IPS-18c (cell line): ENCODE data around the gene STIL.
"Not testable (repeated sequence)": the region's sequence is repeated elsewhere in the genome, so short reads cannot be mapped to it uniquely, and the experiment has no call there.

Experiments
- H3K4me3 ChIP-seq: 2 replicates; pipeline ENCODE4 v1.7.0; 2013; ENCODE audit warnings: low read depth, mild to moderate bottlenecking, low read length, moderate library complexity; ENCODE audit not compliant: insufficient read depth
- H3K9me3 ChIP-seq: one replicate; pipeline ENCODE4 v1.6.1; 2013; ENCODE audit warnings: mild to moderate bottlenecking, low read length, moderate library complexity; ENCODE audit not compliant: control insufficient read depth, insufficient read depth

STIL gene

DNA sequence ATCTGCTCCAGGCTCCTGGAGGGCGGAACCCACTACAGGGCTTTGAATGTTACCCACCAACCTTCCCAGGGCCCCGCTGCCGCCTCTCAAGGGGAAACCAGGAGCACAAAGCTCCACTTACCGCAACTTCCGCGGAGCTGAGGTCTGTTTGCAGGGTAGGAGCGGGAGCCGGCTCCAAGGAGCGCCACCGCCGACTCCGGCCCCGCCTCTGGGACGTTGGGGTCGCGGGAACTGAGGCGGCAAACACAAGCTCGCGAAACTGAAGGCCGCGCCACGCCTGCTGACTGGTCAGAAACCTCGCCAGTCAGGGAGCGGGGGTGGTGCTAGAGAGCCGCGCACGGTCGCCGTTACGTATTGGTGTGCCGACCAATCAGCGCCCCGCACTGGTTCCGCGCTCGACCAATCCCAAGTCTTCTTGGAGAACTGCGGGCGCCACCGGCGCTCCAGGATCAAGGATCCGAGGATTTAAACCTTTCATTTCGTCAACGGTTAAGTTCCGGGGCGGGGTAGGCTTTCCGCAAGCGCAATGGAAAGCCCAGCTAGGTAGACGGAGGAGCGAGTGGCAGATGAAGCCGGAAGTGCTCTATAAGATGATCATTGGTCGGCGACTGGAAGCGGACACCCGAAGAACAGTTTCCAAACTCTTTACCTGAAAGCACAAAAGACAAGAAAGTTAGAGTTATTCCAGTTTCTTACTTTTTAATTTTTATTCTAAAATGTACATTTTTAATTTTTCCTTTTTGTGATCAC is at the start of gene STIL:
Gene STIL (minus strand): TSS at position 233 of the 750 bp plus-strand sequence. CDS start 3,828 bp downstream, outside the sequence.
- Histone ChIP-seq H3K9me3 (peaks cover 2% of the 10 kb centered on the region), H3K4me3 (peak within 1 kb of the TSS; percentile 67)

- no peak overlapping the region for H3K4me3 ChIP-seq
Observed at GRCh38 chr1:47362828-47363227, 48.9 kb upstream of the STIL start.

GRCh38 chr1:47361380-47361779 is 47.4 kb upstream of the STIL start:
- Histone ChIP-seq H3K4me3 (no peak overlapping the region), H3K9me3 (no peaks in the 10 kb centered on the region)

More at GRCh38 chr1:47362828-47363227, 48.9 kb upstream of the STIL start:
- H3K9me3 ChIP-seq, result no peaks in the 10 kb centered on the region

DNA sequence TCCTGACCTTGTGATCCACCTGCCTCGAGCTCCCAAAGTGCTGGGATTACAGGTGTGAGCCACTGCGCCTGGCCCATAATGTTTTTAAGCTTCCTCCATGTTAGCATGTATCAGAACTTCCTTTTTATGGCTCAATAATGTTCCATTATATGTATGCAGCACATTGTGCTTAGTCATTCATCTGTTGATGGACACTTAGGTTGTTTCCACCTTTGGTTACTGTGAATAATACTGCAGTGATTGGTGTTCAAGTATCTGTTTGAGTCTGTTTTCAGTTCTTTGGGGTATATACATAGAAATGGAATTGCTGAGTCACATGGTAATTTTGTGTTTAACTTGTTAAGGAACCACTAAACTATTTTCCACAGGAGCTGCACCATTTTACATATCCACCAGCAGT is 37.4 kb upstream of the STIL start:
- Histone ChIP-seq H3K4me3 (no peak overlapping the region), H3K9me3 (no peaks in the 10 kb centered on the region)

GRCh38 chr1:47348246-47348645 is 34.3 kb upstream of the STIL start:
- Histone ChIP-seq H3K9me3 (no peaks in the 10 kb centered on the region), H3K4me3 (no peak overlapping the region)

- Histone ChIP-seq H3K4me3 (no peak overlapping the region), H3K9me3 (no peaks in the 10 kb centered on the region)
Observed at GRCh38 chr1:47347735-47348134, 33.8 kb upstream of the STIL start.

GRCh38 chr1:47346979-47347378 is 33.0 kb upstream of the STIL start:
- not testable (repeated sequence) for H3K9me3 ChIP-seq, H3K4me3 ChIP-seq

DNA sequence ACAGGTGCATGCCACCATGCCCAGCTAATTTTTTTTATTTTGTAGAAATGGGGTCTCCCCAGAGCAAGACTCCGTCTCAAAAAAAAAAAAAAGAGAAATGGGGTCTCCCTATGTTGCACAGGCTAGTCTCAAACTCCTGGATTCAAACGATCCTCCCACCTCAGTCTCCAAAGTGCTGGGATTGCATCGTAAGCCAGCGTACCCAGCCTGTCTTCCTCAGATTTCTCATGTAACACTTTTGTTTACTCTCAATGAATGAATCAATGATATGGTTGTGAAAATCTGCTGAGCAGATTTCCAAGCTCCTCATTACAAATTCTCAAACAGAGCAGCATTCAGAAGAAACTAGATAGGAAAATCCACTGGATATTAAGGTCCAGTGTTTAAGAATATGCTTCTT is 26.3 kb upstream of the STIL start:
- Histone ChIP-seq H3K9me3 (no peaks in the 10 kb centered on the region), H3K4me3 (no peak overlapping the region)

DNA sequence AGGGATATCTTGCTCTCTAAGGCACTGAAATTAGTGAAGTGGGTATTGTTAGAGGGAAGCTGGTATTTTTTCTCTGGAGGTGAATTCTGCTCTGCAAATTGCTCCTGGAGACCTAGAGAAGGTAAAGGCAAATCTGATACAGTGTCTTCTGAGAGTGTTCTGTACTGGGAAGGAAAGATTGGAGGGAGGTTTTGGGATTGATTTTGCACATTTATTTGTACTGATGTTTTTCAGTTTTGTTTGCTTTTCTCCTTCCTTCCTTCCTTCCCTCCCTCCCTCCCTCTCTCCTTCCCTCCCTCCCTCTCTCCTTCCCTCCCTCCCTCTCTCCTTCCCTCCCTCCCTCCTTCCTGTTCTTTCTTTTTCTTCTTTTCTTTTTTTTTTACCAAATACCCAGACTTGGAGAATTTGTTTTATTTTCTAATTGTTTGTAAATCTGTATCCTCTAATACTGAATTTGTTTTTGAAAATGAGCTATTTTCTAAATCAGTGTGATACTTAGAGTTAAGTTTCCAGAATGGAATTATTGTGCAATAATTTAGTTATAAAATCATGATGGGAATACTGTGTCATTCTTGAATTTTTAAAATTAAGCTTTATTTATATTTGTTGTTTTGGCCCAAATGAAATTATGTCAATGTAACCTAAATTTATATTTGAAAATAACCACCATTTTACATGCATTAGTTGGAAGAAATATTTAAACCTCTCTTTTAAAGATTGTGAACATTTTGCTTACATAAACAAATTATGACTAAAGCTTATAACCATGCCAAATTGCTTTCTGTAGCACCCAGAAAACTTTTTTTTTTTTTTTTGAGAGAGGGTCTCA is 24.5 kb upstream of the STIL start:
- Histone ChIP-seq H3K9me3 (no peaks in the 10 kb centered on the region), H3K4me3 (no peak overlapping the region)

- H3K9me3 ChIP-seq, result no peaks in the 10 kb centered on the region
- no peak overlapping the region for H3K4me3 ChIP-seq
Observed at GRCh38 chr1:47337350-47337749, 23.4 kb upstream of the STIL start.

DNA sequence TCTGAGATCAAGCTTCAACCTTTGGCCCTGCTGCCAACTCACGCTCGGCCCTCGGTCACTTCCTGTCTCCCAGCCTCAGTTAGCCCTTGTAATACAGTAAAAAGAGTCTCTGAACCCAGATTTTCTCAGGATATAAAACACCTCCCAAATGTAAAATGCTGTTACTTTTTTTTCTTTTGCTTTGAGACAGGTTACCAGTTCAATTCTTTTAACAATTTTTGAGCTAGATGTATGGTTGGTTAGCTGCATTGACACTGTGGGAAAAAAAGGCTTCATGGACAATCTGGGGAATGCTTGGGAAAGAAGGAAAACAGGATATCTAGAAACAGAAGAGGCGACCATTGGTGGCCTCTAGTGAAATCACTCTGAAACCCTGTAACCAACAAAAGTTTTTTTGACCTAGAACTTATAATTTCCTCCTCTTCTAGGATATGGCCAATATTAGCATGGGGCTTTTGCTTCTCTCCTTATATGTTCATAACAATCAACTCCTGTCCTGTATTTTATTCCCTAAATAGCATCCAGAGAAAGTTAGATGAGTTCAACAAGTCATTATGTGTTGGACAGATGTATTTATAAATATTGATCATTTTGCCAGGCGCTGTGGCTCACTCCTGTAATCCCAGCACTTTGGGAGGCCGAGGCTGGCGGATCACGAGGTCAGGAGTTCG is 21.0 kb upstream of the STIL start:
- no peaks in the 10 kb centered on the region for H3K9me3 ChIP-seq
- H3K4me3 ChIP-seq, result peak overlapping the region; percentile 97

- Histone ChIP-seq H3K9me3 (no peaks in the 10 kb centered on the region), H3K4me3 (peak overlapping the region; percentile 97)
Observed at GRCh38 chr1:47333922-47334764, 20.2 kb upstream of the STIL start.

- Histone ChIP-seq H3K4me3 (peak within 1 kb of the TSS; percentile 97), H3K9me3 (no peaks in the 10 kb centered on the region)
Observed at GRCh38 chr1:47333578-47333921, 19.6 kb upstream of the STIL start, which contains the start of gene CMPK1. CMPK1 (plus strand) TSS chr1:47333790; CDS start chr1:47333946, 156 bp downstream.

- Histone ChIP-seq H3K9me3 (no peaks in the 10 kb centered on the region), H3K4me3 (peak overlapping the region; percentile 97)
Observed at GRCh38 chr1:47332779-47333577, 19.0 kb upstream of the STIL start.

GRCh38 chr1:47331875-47332274 is 17.9 kb upstream of the STIL start:
- Histone ChIP-seq H3K4me3 (no peak overlapping the region), H3K9me3 (no peaks in the 10 kb centered on the region)

- H3K4me3 ChIP-seq, result no peak overlapping the region
- no peaks in the 10 kb centered on the region for H3K9me3 ChIP-seq
Observed at GRCh38 chr1:47330212-47330611, 16.3 kb upstream of the STIL start.
